Urothelium cell line (cell line): ENCODE data around the gene RHOA.
"Not testable (repeated sequence)": the region's sequence is repeated elsewhere in the genome, so short reads cannot be mapped to it uniquely, and the experiment has no call there.

Source experiments
- DNase-seq: peaks from one replicate; pipeline ENCODE4 v3.0.0; 2011; ENCODE audit warnings: low spot score, mixed read lengths
- FAIRE-seq: peaks from 2 replicates; lab custom pipeline; 2011; peaks lifted over from hg19 to GRCh38; lab: Jason Lieb, UNC

RHOA gene

DNA sequence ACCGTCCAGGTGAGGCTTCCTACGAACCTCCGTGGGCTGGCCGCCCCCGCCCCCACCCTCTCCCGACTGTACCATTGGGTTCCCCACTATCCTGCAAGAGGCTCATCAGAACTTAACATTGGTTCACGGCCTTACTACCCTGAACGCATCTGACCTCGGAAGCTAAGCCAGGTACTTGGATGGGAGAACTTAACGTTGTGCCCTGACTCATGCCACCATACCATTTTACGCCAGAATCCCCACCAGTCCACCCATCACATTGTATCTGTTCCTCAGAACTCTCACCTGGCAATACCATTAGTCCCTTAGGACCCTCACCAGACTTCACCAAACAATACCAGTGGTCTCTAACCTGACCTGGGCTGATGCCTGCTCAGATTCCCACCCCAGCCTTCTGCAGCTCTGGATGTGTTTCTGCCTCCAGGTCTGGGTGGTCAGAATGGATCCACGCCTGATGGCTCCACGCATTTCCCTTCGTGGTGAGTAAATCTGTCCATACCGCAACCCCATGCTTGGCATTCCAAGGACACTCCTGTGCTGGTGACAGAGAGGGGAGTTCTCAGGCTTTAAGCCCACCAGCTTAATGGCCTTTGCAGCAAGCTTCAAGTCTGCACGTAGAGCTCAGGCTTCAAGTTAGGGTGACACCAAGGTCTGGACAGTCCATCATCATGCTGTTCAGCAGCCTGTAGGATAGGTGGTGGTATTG is 1.0 kb upstream of the RHOA start:
- DNase-seq (no peak), FAIRE-seq (no peak)

DNA sequence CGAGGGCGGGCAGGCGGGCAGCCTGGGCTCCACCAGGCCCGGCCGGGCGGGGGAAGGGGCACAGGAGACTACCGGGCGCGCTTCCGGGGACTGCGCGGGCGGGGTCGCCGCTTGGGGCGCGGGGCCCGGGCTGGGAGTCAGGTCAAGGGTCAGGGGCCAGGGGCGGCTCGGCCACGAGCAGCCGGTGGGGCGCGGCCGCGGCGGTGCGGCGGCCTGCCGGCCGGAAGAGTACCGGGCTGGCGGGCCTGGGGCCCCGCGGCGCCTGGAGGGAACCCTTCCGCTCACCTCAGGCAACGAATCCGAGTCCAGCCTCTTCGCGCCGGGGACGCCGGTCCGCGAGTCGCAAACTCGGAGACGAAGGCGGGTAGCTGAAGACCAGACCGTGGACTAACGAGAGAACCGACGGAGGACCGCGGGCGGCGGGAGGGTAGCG is 225 bp downstream of the RHOA start:
- DNase-seq = peak; percentile 53
- FAIRE-seq = no peak

- DNase-seq = no peak
Observed at GRCh38 chr3:49410846-49411534, 786 bp downstream of the RHOA start.

GRCh38 chr3:49410066-49410845 is 1.5 kb downstream of the RHOA start:
- FAIRE-seq (no peak), DNase-seq (no peak)

More at GRCh38 chr3:49410846-49411534, 786 bp downstream of the RHOA start:
- no peak for FAIRE-seq

- FAIRE-seq (no peak), DNase-seq (no peak)
Observed at GRCh38 chr3:49406571-49407565, 4.9 kb downstream of the RHOA start.

DNA sequence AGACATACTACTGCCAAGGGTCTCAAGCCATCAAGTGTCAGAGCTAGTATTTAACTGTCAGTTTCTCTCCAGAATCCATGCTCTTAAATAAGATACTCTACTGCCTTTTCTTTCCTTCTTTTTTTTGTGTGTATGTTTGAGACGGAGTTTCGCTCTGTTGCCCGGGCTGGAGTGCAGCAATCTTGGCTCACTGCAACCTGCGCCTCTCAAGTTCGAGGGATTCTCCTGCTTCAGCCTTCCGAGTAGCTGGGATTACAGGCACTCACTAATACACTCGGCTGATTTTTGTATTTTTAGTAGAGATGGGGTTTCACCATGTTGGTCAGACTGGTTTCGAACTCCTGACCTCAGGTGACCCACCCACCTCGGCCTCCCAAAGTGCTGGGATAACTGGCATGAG is 6.2 kb downstream of the RHOA start:
- DNase-seq, FAIRE-seq: not testable (repeated sequence)

- FAIRE-seq (no peak), DNase-seq (no peak)
Observed at GRCh38 chr3:49403891-49404290, 7.9 kb downstream of the RHOA start.

- DNase-seq (no peak), FAIRE-seq (no peak)
Observed at GRCh38 chr3:49401766-49402165, 10.0 kb downstream of the RHOA start.

GRCh38 chr3:49399461-49399860 is 12.3 kb downstream of the RHOA start:
- no peak for DNase-seq
- FAIRE-seq = no peak

- FAIRE-seq (no peak), DNase-seq (no peak)
Observed at GRCh38 chr3:49397470-49397869, 14.3 kb downstream of the RHOA start.

DNA sequence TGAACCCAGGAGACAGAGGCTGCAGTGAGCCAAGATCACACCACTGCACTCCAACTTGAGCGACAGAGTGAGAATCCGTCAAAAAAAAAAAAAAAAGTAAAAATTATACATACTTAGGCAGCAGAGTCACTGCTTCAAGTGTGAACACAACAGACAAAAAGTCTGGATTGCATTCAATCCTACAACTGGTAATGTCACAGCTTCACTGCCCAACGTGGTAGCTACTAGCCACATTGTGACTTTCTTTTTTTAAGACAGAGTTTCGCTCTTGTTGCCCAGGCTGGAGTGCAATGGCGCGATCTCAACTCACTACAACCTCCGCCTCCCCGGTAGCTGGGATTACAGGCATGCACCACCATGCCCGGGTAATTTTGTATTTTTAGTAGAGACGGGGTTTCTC is 20.5 kb downstream of the RHOA start:
- not testable (repeated sequence) for DNase-seq, FAIRE-seq

- DNase-seq (no peak), FAIRE-seq (no peak)
Observed at GRCh38 chr3:49389297-49389696, 22.5 kb downstream of the RHOA start.

- DNase-seq = no peak
- FAIRE-seq = no peak
Observed at GRCh38 chr3:49388289-49388820, 23.4 kb downstream of the RHOA start.

DNA sequence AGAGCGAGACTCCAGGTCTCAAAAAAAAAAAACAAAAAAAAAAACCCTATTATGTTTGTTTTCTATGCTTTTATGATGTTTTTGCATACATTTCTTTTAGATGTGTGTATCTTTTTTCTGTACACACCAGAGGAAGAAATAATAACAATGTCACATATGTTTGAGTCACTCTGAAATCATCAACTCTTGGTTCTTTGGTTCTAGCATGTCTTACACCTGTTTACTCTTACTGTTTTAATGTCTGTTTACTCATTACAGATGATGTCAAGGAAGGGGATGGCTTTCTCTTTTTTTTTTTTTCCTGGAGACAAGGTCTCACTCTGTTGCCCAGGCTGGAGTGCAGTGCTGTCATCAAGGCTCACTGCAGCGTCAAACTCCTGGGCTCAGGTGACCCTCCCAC is 24.1 kb downstream of the RHOA start:
- DNase-seq (no peak), FAIRE-seq (no peak)

DNA sequence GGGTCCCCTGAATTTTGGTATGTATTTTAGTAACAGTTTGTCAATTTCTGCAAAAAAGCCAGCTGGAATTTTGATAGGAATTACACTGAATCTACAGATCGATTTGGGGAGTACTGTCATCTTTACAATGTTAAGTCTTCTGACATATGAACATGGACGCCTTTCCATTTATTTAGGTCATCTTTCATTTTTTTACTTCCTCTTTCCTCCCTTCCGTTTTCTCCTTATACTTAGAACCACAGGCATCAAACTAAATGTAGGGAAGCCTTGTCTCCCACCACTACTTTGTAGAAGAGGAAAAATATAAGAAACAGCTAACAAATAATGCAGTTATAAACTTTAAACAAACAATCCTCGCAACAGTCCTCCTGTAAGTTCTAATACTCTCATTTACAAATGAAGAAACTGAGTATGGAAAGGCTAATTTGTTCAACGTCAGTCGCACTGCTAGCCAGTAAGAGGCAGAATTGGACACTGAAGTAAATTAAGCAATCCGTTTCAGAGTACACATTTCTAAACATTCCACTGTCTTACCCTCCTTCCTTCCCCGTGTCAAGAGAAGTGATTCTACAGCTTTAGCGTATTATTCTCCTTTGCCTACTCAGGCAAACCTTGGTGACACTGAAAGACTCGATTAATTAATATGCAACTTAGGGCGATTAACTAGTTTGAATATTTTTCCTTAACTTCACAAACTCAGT is 25.6 kb downstream of the RHOA start:
- DNase-seq = no peak
- FAIRE-seq = no peak

DNA sequence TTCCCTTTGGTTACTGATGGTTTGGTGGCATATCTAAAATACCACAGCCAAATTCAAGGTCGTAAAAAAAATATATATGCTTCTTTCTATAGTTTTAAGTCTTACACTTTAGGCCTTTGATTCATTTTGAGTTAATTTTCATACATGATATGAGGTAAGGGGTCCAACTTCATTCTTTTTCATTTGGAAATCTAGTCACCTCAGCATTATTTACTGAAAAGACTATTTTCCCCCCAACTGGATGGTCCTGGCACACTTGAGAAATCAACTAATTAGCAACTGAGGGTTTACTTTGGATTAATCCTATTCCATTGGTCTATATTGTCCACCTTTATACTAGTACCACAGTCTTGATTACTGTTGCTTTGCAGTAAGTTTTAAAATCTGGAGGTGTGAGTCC is 26.2 kb downstream of the RHOA start:
- DNase-seq = no peak
- no peak for FAIRE-seq

DNA sequence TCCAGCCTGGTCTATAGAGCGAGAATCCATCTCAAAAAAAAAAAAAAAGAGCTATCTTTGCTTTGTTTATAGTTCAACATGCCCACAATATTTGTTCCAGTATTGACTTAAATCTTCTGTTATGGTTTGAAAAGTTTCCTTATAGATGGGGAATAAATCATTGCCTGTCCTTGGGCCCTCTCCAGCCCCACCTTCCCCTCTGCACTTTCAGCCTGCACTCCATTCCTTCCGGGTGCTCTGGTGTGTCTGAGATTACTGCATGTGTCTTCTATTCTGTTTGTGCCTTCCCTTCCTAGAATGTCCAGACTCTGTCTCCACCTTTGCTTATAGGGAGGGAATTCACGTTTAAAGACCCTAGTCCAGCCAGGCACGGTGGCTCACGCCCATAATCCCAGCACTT is 28.4 kb downstream of the RHOA start:
- FAIRE-seq = no peak
- DNase-seq = no peak

- FAIRE-seq = peak; percentile 5
Observed at GRCh38 chr3:49378249-49378895, 33.4 kb downstream of the RHOA start.

DNA sequence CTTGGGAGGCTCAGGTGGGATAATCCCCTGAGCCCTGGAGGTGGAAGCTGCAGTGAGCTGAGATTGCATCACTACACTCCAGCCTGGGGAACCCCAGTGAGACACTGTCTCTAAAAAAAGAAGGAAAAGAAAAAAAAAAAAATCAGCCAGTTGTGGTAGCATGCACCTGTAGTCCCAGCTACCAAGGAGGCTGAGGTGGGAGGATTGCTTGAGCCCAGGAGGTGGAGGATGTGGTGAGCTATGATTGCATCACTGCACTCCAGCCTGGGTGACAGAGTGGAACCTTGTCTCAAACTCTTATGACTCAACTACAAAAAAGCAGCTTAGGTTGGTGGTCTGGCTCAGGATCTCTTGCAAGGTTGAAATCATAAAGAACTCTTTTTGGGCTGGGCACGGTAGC is 34.3 kb downstream of the RHOA start:
- FAIRE-seq (peak; percentile 66), DNase-seq (peak; percentile 58)

More at GRCh38 chr3:49378249-49378895, 33.4 kb downstream of the RHOA start:
- DNase-seq = no peak
